Mucosa of descending colon (tissue), 3 donors: ENCODE measurements around the gene C1QL2. TPM values are rescaled to one million over a fixed set of nuclear protein-coding genes. Genes with fewer than 3 reads are reported as not detected.

ENCODE experiments used
- ATAC-seq: fragments of 200-7000 bp; cut with Tn5 transposase; one replicate; pipeline ENCODE4 v1.9.1; 2020; ENCODE audit warnings: mild to moderate bottlenecking, moderate library complexity
- DNase-seq, 3 donors: peaks; one replicate each; pipeline ENCODE4 v3.0.0-alpha.2; 2020
- H3K36me3 ChIP-seq: fragments of 200-600 bp; one replicate; pipeline ENCODE4 v1.8.0; 2021; ENCODE audit warnings: low read depth, mild to moderate bottlenecking
- H3K4me1 ChIP-seq: fragments of 200-600 bp; one replicate; pipeline ENCODE4 v1.8.0; 2021; ENCODE audit warnings: low read depth, mild to moderate bottlenecking
- H3K4me3 ChIP-seq: fragments of 200-600 bp; one replicate; pipeline ENCODE4 v1.8.0; 2021; ENCODE audit warnings: mild to moderate bottlenecking
- H3K9me3 ChIP-seq: fragments of 200-600 bp; one replicate; pipeline ENCODE4 v1.8.0; 2021; ENCODE audit warnings: mild to moderate bottlenecking
- CTCF ChIP-seq: fragments of 200-600 bp; IDR thresholded peaks from one replicate; pipeline ENCODE4 v1.8.0; 2022; ENCODE audit warnings: antibody characterized with exemption, mild to moderate bottlenecking
- intact Hi-C, 2 donors: fragments of 100-400 bp; cut with DNase I in 1 of 2; cut with micrococcal nuclease in 1 of 2; formaldehyde crosslinking; loops; one replicate each; pipeline versions ENCODE4 v1.11.0 to v1.11.1; 2022; cut with DNase I, micrococcal nuclease
- total RNA-seq, 3 donors: library from RNA; stranded (reverse); fragmentation: NEBNext Ultra II Directional in 2 of 3; extraction: Animal tissue kit (Norgen Biotek cat#: 25700) in 2 of 3; gene quantifications; one replicate each; pipeline versions ENCODE4 v1.2.1 to v1.2.4, GENCODE V29; 2021 to 2023
- donor health status: DM: no; HTN: no; CAD: no; lungs with moderate emphysema.
- donor health status: DM: no; HTN: no; CAD: no.
- donor health status: DM: no; HTN: yes; CAD: no.

C1QL2 gene
- total RNA-seq, 3 donors from 2014 or later, result not detected

GRCh38 chr2:119157850-119158511, 570 bp downstream of the C1QL2 start:
- no peak for DNase-seq
- ATAC-seq, result no peak
- Histone ChIP-seq H3K4me3 (no peak overlapping the region), H3K4me1 (no peaks in the 10 kb centered on the region), H3K9me3 (no peaks in the 10 kb centered on the region), H3K36me3 (no peaks in the 10 kb centered on the region)
- no peak for TF ChIP-seq CTCF
- intact Hi-C loops, result no loop called here

DNA sequence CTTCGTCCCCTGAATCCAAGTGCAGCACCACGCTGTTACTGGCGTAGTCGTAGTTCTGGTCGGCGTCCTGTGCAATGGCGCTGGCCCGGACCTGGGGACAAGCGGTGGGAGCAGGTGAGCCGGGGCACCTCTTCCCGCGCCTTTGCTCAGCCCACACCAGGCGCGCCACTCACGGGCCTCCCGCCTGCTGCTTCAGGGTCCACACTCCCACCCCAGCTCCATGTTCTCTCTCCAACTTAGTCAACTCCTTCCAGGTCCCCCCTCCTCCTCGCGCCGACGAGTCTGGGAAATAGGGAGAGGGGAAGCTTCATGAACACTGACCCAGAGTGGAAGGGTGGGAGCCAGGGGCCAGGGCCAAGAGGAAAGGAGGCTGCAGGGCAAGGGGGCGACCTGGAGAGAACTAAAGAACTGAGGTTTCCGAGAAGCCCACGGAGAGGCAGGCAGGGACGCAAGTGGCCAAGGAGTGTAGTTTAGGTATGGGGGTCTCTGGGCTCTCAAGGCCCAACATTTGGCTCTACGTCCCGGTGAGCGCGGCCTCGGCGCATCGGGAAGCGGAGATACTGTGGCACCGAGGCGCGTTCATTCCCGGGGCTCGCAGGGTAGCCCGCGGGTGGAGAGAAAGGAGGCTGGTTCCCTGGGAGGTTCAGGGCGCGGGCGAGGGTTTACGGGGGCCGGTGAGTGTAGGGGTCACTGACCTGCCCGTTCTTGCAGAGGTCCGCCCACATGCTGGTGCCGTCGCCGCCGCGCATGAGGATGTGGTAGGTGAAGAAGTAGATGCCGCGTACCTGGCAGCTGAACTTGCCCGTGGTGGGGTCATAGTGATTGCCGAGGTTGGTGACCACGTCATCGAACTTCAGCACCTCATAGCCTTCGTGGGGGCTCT, 1.4 kb downstream of the C1QL2 start:
- Histone ChIP-seq H3K9me3 (no peaks in the 10 kb centered on the region), H3K4me3 (no peak overlapping the region), H3K36me3 (no peaks in the 10 kb centered on the region), H3K4me1 (no peaks in the 10 kb centered on the region)
- intact Hi-C loops, result no loop called here
- TF ChIP-seq CTCF, result no peak
- DNase-seq, result no peak
- ATAC-seq, result no peak

GRCh38 chr2:119156105-119156890, 2.3 kb downstream of the C1QL2 start:
- intact Hi-C loops, result no loop called here

GRCh38 chr2:119155633-119156032, 2.9 kb downstream of the C1QL2 start:
- no peaks in the 10 kb centered on the region for H3K4me1 ChIP-seq
- intact Hi-C loops, result no loop called here
- no peaks in the 10 kb centered on the region for H3K9me3 ChIP-seq
- ATAC-seq (no peak), DNase-seq (no peak)
- no peak overlapping the region for H3K4me3 ChIP-seq
- H3K36me3 ChIP-seq, result no peaks in the 10 kb centered on the region
- no peak for TF ChIP-seq CTCF

More at GRCh38 chr2:119156105-119156890, 2.3 kb downstream of the C1QL2 start:
- TF ChIP-seq CTCF, result no peak
- no peak for DNase-seq
- Histone ChIP-seq H3K9me3 (no peaks in the 10 kb centered on the region), H3K36me3 (no peaks in the 10 kb centered on the region), H3K4me3 (no peak overlapping the region), H3K4me1 (no peaks in the 10 kb centered on the region)
- ATAC-seq, result no peak

- no peaks in the 10 kb centered on the region for H3K36me3 ChIP-seq
- TF ChIP-seq CTCF, result no peak
- ATAC-seq (no peak), DNase-seq (no peak)
- intact Hi-C loops, result no loop called here
- no peaks in the 10 kb centered on the region for H3K9me3 ChIP-seq
- no peaks in the 10 kb centered on the region for H3K4me1 ChIP-seq
- H3K4me3 ChIP-seq, result no peak overlapping the region
Measured at GRCh38 chr2:119154076-119154475, 4.5 kb downstream of the C1QL2 start.
